Middle frontal gyrus (tissue), 1 donor: ENCODE measurements around the gene SURF6.
"Not testable (repeated sequence)": the region's sequence is repeated elsewhere in the genome, so short reads cannot be mapped to it uniquely, and the experiment has no call there.

ENCODE experiments used
- DNase-seq: peaks from one replicate; pipeline ENCODE4 v3.0.0-alpha.2; 2015; ENCODE audit warnings: low spot score; ENCODE audit errors: extremely low spot score

SURF6 gene

GRCh38 chr9:133329306-133330156, 6.5 kb downstream of the SURF6 start:
- not testable (repeated sequence) for DNase-seq

GRCh38 chr9:133327834-133328484, 8.0 kb downstream of the SURF6 start:
- DNase-seq = no peak

GRCh38 chr9:133327021-133327420, 9.0 kb downstream of the SURF6 start:
- DNase-seq = not testable (repeated sequence)

- no peak for DNase-seq
Observed at GRCh38 chr9:133323991-133324703, 11.8 kb downstream of the SURF6 start.

GRCh38 chr9:133323211-133323610, 12.8 kb downstream of the SURF6 start:
- DNase-seq = no peak

GRCh38 chr9:133322701-133323100, 13.3 kb downstream of the SURF6 start:
- no peak for DNase-seq

GRCh38 chr9:133321411-133321935, 14.5 kb downstream of the SURF6 start:
- no peak for DNase-seq

GRCh38 chr9:133320421-133320881, 15.5 kb downstream of the SURF6 start:
- no peak for DNase-seq

- not testable (repeated sequence) for DNase-seq
Observed at GRCh38 chr9:133317551-133317950, 18.4 kb downstream of the SURF6 start.

- no peak for DNase-seq
Observed at GRCh38 chr9:133315997-133316396, 20.0 kb downstream of the SURF6 start.

GRCh38 chr9:133309608-133310007, 26.4 kb downstream of the SURF6 start:
- no peak for DNase-seq

- no peak for DNase-seq
Observed at GRCh38 chr9:133307301-133307700, 28.7 kb downstream of the SURF6 start.

- DNase-seq = no peak
Observed at GRCh38 chr9:133306242-133307204, 29.5 kb downstream of the SURF6 start.

- no peak for DNase-seq
Observed at GRCh38 chr9:133305731-133306130, 30.3 kb downstream of the SURF6 start.

- no peak for DNase-seq
Observed at GRCh38 chr9:133304477-133305377, 31.3 kb downstream of the SURF6 start.

- no peak for DNase-seq
Observed at GRCh38 chr9:133304158-133304470, 31.9 kb downstream of the SURF6 start.

- no peak for DNase-seq
Observed at GRCh38 chr9:133303266-133304157, 32.5 kb downstream of the SURF6 start.
